Transverse colon (tissue), 4 donors: ENCODE results near the gene CARM1. TPM values are rescaled to one million over a fixed set of nuclear protein-coding genes. Genes with fewer than 3 reads are reported as not detected.

Experiments used
- DNase-seq: peaks from one replicate; pipeline ENCODE4 v3.0.0-alpha.2; 2019
- H3K27ac ChIP-seq, 4 donors: fragments of 200-600 bp; sonication (generic); 2 replicates each; pipeline ENCODE4 v1.5.1; 2016 to 2018; ENCODE audit warnings: inconsistent platforms in 4 of 4
- H3K27me3 ChIP-seq: fragments of 200-600 bp; sonication (generic); 2 replicates; pipeline ENCODE4 v1.5.1; 2017; ENCODE audit warnings: inconsistent platforms
- H3K36me3 ChIP-seq, 4 donors: fragments of 200-600 bp; sonication (generic); 2 replicates each; pipeline ENCODE4 v1.5.1; 2017 to 2019; ENCODE audit warnings: inconsistent platforms in 4 of 4
- H3K4me1 ChIP-seq, 4 donors: fragments of 200-600 bp; sonication (generic); 2 replicates each; pipeline ENCODE4 v1.5.1; 2017 to 2020; ENCODE audit warnings: inconsistent platforms in 4 of 4
- H3K4me3 ChIP-seq, 4 donors: fragments of 200-600 bp; sonication (generic); 1 replicate in 1 of 4; 2 replicates in 3 of 4; pipeline versions ENCODE4 v1.5.1 to v1.6.1; 2017 to 2019; ENCODE audit warnings: inconsistent platforms in 4 of 4
- H3K9me3 ChIP-seq, 2 donors: fragments of 200-600 bp; sonication (generic); 2 replicates each; pipeline ENCODE4 v1.5.1; 2017 to 2019; ENCODE audit warnings: inconsistent platforms in 2 of 2
- CTCF ChIP-seq, 5 experiments: fragments of 200-600 bp in 3 of 5; fragments of 450-650 bp in 2 of 5; sonication (generic) in 3 of 5; IDR thresholded peaks; 1 replicate in 2 of 5; 2 replicates in 3 of 5; pipeline ENCODE4 v1.5.1; 2016 to 2017; ENCODE audit warnings: antibody characterized with exemption in 5 of 5, inconsistent platforms in 3 of 5, mild to moderate bottlenecking in 2 of 5, moderate library complexity in 1 of 5
- EP300 ChIP-seq: sonication (generic); formaldehyde crosslinking; IDR thresholded peaks from one replicate; pipeline ENCODE4 v1.6.1; 2017; ENCODE audit warnings: antibody characterized with exemption, low read depth
- POLR2A ChIP-seq: fragments of 450-650 bp; IDR thresholded peaks from one replicate; pipeline ENCODE4 v1.6.1; 2016; ENCODE audit warnings: antibody characterized with exemption, mild to moderate bottlenecking, moderate library complexity
- POLR2AphosphoS5 ChIP-seq, 3 donors: sonication (generic); formaldehyde crosslinking; IDR thresholded peaks; one replicate each; pipeline ENCODE4 v1.6.1; 2016; ENCODE audit warnings: antibody characterized with exemption in 3 of 3
- WGBS, 2 donors: methylation state at CpG; one replicate each; pipeline ENCODE4 v1.1.5; 2018; ENCODE audit warnings: low coverage in 1 of 2; 5-methylcytosine and 5-hydroxymethylcytosine counted together
- in situ Hi-C, 4 donors: fragments of 200-750 bp; cut with MboI; loops; one replicate each; pipeline versions ENCODE4 v1.15.0 to v1.15.1; 2017; ENCODE audit warnings: low sequenced_read_pairs in 3 of 4, low pct_ligation_motif_present in 1 of 4, low pct_unique_long_range_greater_than_20kb in 1 of 4
- intact Hi-C: fragments of 100-400 bp; cut with DNase I; formaldehyde crosslinking; loops from one replicate; pipeline ENCODE4 v1.15.1; 2023; ENCODE audit warnings: low total_unique reads
- total RNA-seq, 4 donors: library from RNA; depleted of rRNA; stranded (reverse); fragments of >200 nt; gene quantifications; one replicate each; pipeline ENCODE4 v1.1.0, GENCODE V29; 2016

CARM1 gene
- total RNA-seq, 4 donors from 2014 or later: 24.9 to 47.6 (median 35.6) TPM

DNA sequence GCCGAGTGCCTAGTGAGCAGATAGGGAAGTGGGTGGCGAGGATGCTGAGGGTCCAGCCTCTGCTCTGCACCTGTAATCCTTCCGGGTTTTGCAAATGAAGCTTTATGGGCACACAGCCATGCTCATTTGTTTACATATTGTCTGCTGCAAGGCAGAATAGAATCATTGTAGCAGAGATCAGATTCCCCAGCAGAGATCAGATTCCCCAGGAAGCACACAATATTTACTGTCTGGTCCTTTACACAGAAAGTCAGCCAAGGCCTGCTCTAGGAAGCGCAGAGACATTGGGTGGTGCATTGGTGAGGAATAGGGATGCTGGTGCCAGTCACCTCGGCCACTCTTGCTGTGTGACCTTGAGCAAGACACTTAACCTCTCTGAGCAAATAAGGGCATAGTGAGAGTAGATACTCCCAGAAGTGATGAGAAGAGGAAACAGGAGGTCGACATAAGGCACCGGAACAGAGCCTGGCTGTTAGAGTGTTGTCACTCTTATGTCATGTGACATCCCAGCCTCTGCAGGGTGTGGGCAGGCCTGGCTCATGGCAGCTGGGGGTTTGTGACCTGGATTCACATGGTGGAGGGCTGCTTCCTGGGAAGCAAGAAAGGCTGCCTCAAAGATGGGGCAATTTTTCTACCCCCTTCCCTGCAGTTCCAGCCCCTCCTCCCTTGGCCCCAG is 25.6 kb downstream of the CARM1 start:
- intact Hi-C loops: no loop called here
- Histone ChIP-seq H3K9me3 (no peaks in the 10 kb centered on the region), H3K4me3 (no peak overlapping the region), H3K27ac (peak overlapping the region; percentile 47 to 85 (median 59)), H3K27me3 (no peaks in the 10 kb centered on the region), H3K4me1 (peaks cover 41 to 67% (median 57%) of the 10 kb centered on the region in 4 donors), H3K36me3 (no peaks in the 10 kb centered on the region)
- WGBS, 2 donors: 20 to 60% methylated on average over 1 to 4 of the region's 7 CpGs
- TF ChIP-seq POLR2A: no peak
- no peak for TF ChIP-seq CTCF (IDR thresholded peaks at IDR 0.05)
- no peak for TF ChIP-seq POLR2AphosphoS5 (IDR thresholded peaks at IDR 0.05)
- no peak for TF ChIP-seq EP300
- in situ Hi-C loops: no loop called here
- DNase-seq: no peak

DNA sequence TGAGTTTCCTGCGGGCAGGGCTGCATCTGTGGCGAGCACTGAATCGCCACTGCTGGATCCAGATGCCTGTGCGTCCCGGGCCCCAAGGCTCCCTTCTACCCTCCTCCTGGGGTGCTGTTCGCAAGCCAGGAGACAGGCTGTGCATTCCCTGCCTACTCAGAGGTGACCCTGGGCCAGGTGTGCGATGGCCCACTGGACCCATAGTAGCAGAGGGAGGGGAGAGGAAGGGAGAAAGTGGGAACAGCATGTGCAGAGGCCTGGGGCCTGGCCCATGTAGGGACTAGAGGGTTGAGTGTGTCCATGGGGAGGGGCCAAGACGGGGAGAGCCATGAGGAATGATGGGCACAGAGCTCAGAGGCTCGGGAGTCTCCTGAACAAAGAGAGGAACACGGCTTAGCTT is 27.3 kb downstream of the CARM1 start:
- Histone ChIP-seq H3K27me3 (no peaks in the 10 kb centered on the region), H3K36me3 (no peaks in the 10 kb centered on the region), H3K4me1 (peaks cover 36 to 54% (median 47%) of the 10 kb centered on the region in 4 donors), H3K9me3 (no peaks in the 10 kb centered on the region), H3K4me3 (no peak overlapping the region), H3K27ac (peak overlapping the region; percentile 80 to 86 (median 83))
- in situ Hi-C loops: no loop called here
- no peak for DNase-seq
- 67 to 68% methylated on average over 2 to 10 of the region's 10 CpGs for WGBS, 2 donors
- intact Hi-C loops: no loop called here
- TF ChIP-seq CTCF (IDR thresholded peaks at IDR 0.05): no peak
- TF ChIP-seq POLR2AphosphoS5 (IDR thresholded peaks at IDR 0.05): no peak
- TF ChIP-seq POLR2A: no peak
- TF ChIP-seq EP300: no peak

- H3K4me3 ChIP-seq: no peak overlapping the region
- intact Hi-C loops: no loop called here
- no peaks in the 10 kb centered on the region for H3K36me3 ChIP-seq
- no peaks in the 10 kb centered on the region for H3K27me3 ChIP-seq
- H3K27ac ChIP-seq: peak overlapping the region; percentile 80 to 86 (median 83)
- TF ChIP-seq POLR2AphosphoS5 (IDR thresholded peaks at IDR 0.05): peak; percentile 54 to 75 (median 72)
- no peak for TF ChIP-seq CTCF (IDR thresholded peaks at IDR 0.05)
- peak; percentile 36 for TF ChIP-seq POLR2A
- peak; percentile 67 for TF ChIP-seq EP300
- H3K4me1 ChIP-seq: peaks cover 36 to 54% (median 47%) of the 10 kb centered on the region in 4 donors
- peak; percentile 92 for DNase-seq
- 20 to 33% methylated on average over 1 to 10 of the region's 10 CpGs for WGBS, 2 donors
- H3K9me3 ChIP-seq: no peaks in the 10 kb centered on the region
- in situ Hi-C loops: no loop called here
These were observed 27.8 kb downstream of the CARM1 start for GRCh38 chr19:10899151-10899653.

- Histone ChIP-seq H3K9me3 (no peaks in the 10 kb centered on the region), H3K4me1 (no peaks in the 10 kb centered on the region), H3K27me3 (no peaks in the 10 kb centered on the region), H3K36me3 (peaks cover 0 to 40% (median 20%) of the 10 kb centered on the region in 4 donors), H3K27ac (no peak overlapping the region), H3K4me3 (no peak overlapping the region)
- TF ChIP-seq POLR2AphosphoS5 (IDR thresholded peaks at IDR 0.05): no peak
- no peak for TF ChIP-seq CTCF (IDR thresholded peaks at IDR 0.05)
- TF ChIP-seq POLR2A: no peak
- TF ChIP-seq EP300: no peak
- no peak for DNase-seq
- in situ Hi-C loops: no loop called here
- intact Hi-C loops: loop anchor here (10.0 kb wide), 1 partner anchor 1123 kb away; no protein-coding TSS in a partner anchor
- 91% methylated on average over 14 of the region's 14 CpGs; no CpG with 5 or more reads in 1 of the 2 donors for WGBS, 2 donors
These were observed 36.6 kb downstream of the CARM1 start for GRCh38 chr19:10907925-10908324.
